ENCODE results near the gene CELF2. TPM values are rescaled to one million over a fixed set of nuclear protein-coding genes. Genes with fewer than 3 reads are reported as not detected.

CELF2 gene
- total RNA-seq, 1 experiment from 2014 or later = not detected

GRCh38 chr10:11115337-11115736, 97.7 kb downstream of the CELF2 start:
- Mint-ChIP-seq H3K27me3 (ENCODE audit: unreplicated experiment) (no peaks in the 10 kb centered on the region), H3K4me1 (ENCODE audit: low read depth, unreplicated experiment) (no peaks in the 10 kb centered on the region), H3K4me3 (ENCODE audit: low read depth, unreplicated experiment) (no peak overlapping the region), H3K27ac (ENCODE audit: unreplicated experiment) (no peak overlapping the region), H3K9me3 (ENCODE audit: low read depth, unreplicated experiment) (no peaks in the 10 kb centered on the region), H3K36me3 (ENCODE audit: insufficient read depth, unreplicated experiment) (no peaks in the 10 kb centered on the region)
- intact Hi-C loops (cut with micrococcal nuclease; ENCODE audit: unreplicated experiment) = no loop called here
- CTCF ChIA-PET = no interaction called here
- TF ChIP-seq CTCF (IDR thresholded peaks at IDR 0.05; ENCODE audit: unreplicated experiment) = no peak
- DNase-seq = no peak
- no TSS peak for BruUV-seq (replicated peaks)

- H3K4me3 Mint-ChIP-seq (ENCODE audit: low read depth, unreplicated experiment) = no peak overlapping the region
- no TSS peak for BruUV-seq (replicated peaks)
- H3K27ac Mint-ChIP-seq (ENCODE audit: unreplicated experiment) = no peak overlapping the region
- no peaks in the 10 kb centered on the region for H3K9me3 Mint-ChIP-seq (ENCODE audit: low read depth, unreplicated experiment)
- H3K4me1 Mint-ChIP-seq (ENCODE audit: low read depth, unreplicated experiment) = no peaks in the 10 kb centered on the region
- no peaks in the 10 kb centered on the region for H3K27me3 Mint-ChIP-seq (ENCODE audit: unreplicated experiment)
- no peak for DNase-seq
- intact Hi-C loops (cut with micrococcal nuclease; ENCODE audit: unreplicated experiment) = no loop called here
- no peak for TF ChIP-seq CTCF (IDR thresholded peaks at IDR 0.05; ENCODE audit: unreplicated experiment)
- CTCF ChIA-PET = no interaction called here
- H3K36me3 Mint-ChIP-seq (ENCODE audit: insufficient read depth, unreplicated experiment) = no peaks in the 10 kb centered on the region
Observed at GRCh38 chr10:11116361-11116760, 98.7 kb downstream of the CELF2 start.

GRCh38 chr10:11116817-11117216, 99.1 kb downstream of the CELF2 start:
- CTCF ChIA-PET = no interaction called here
- Mint-ChIP-seq H3K4me3 (ENCODE audit: low read depth, unreplicated experiment) (no peak overlapping the region), H3K27me3 (ENCODE audit: unreplicated experiment) (no peaks in the 10 kb centered on the region), H3K36me3 (ENCODE audit: insufficient read depth, unreplicated experiment) (no peaks in the 10 kb centered on the region), H3K27ac (ENCODE audit: unreplicated experiment) (no peak overlapping the region), H3K9me3 (ENCODE audit: low read depth, unreplicated experiment) (no peaks in the 10 kb centered on the region), H3K4me1 (ENCODE audit: low read depth, unreplicated experiment) (no peaks in the 10 kb centered on the region)
- no peak for DNase-seq
- BruUV-seq (replicated peaks) = no TSS peak
- no peak for TF ChIP-seq CTCF (IDR thresholded peaks at IDR 0.05; ENCODE audit: unreplicated experiment)
- intact Hi-C loops (cut with micrococcal nuclease; ENCODE audit: unreplicated experiment) = no loop called here

GRCh38 chr10:11118686-11119085, 101.0 kb downstream of the CELF2 start:
- BruUV-seq (replicated peaks) = no TSS peak
- no peaks in the 10 kb centered on the region for H3K9me3 Mint-ChIP-seq (ENCODE audit: low read depth, unreplicated experiment)

More at GRCh38 chr10:11118686-11119085, 101.0 kb downstream of the CELF2 start:
- Mint-ChIP-seq H3K4me1 (ENCODE audit: low read depth, unreplicated experiment) (no peaks in the 10 kb centered on the region), H3K4me3 (ENCODE audit: low read depth, unreplicated experiment) (no peak overlapping the region), H3K27me3 (ENCODE audit: unreplicated experiment) (no peaks in the 10 kb centered on the region), H3K36me3 (ENCODE audit: insufficient read depth, unreplicated experiment) (no peaks in the 10 kb centered on the region), H3K27ac (ENCODE audit: unreplicated experiment) (no peak overlapping the region)
- CTCF ChIA-PET = no interaction called here
- intact Hi-C loops (cut with micrococcal nuclease; ENCODE audit: unreplicated experiment) = no loop called here
- TF ChIP-seq CTCF (IDR thresholded peaks at IDR 0.05; ENCODE audit: unreplicated experiment) = no peak
- DNase-seq = no peak
